OCI-LY3 (cell line): Measurements from ENCODE around the gene PIGC.

ENCODE experiments used
- EZH2phosphoT487 ChIP-seq: fragments of 200-600 bp; shearing (Covaris generic); IDR thresholded peaks from 2 replicates; pipeline ENCODE4 v1.6.1; 2018; ENCODE audit warnings: antibody characterized with exemption, mixed run types, low read depth
- TF ChIP-seq, protein P1 (sequence below): fragments of 200-600, 300-600 bp; sonication (generic); IDR thresholded peaks from 2 replicates; pipeline ENCODE4 v1.5.1; 2014; ENCODE audit warnings: antibody characterized with exemption, low read length, low read depth

DNA sequence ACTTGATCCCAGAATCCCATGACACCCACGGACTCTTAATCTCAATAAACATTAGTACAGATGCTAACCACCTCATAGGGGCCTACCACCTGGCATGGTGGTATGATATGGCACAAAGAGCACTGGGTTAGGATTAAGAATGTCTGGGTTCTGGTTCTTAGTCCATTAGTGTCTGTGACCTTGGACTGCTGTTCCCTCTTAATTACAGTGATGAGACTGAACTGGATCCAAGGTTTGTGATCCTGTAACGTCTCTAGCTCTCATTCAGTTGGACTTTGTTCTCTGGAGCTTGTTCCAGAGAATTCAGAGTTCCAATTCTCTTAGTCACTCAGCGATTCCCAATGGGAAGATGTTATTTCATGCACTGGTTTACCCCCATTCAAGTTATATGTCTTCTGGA is 23.6 kb upstream of the PIGC start:
- TF ChIP-seq, protein P1, sequence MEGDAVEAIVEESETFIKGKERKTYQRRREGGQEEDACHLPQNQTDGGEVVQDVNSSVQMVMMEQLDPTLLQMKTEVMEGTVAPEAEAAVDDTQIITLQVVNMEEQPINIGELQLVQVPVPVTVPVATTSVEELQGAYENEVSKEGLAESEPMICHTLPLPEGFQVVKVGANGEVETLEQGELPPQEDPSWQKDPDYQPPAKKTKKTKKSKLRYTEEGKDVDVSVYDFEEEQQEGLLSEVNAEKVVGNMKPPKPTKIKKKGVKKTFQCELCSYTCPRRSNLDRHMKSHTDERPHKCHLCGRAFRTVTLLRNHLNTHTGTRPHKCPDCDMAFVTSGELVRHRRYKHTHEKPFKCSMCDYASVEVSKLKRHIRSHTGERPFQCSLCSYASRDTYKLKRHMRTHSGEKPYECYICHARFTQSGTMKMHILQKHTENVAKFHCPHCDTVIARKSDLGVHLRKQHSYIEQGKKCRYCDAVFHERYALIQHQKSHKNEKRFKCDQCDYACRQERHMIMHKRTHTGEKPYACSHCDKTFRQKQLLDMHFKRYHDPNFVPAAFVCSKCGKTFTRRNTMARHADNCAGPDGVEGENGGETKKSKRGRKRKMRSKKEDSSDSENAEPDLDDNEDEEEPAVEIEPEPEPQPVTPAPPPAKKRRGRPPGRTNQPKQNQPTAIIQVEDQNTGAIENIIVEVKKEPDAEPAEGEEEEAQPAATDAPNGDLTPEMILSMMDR = no peak
- no peak for TF ChIP-seq EZH2phosphoT487
